ENCODE results near the gene CLDN17.
A peak's percentile ranks its signal among the peaks of the same experiment; 100 is the strongest.

The CLDN17 gene

GRCh38 chr21:30189773-30190172 is 23.2 kb upstream of the CLDN17 start:
- no peak overlapping the region for H3K4me3 ChIP-seq (ENCODE audit: severe bottlenecking)
- ATAC-seq (ENCODE audit: low read depth) (no peak), DNase-seq (ENCODE audit: low spot score) (no peak)
- no peaks in the 10 kb centered on the region for H3K4me1 ChIP-seq (ENCODE audit: insufficient read depth, poor library complexity, severe bottlenecking)
- H3K27me3 ChIP-seq (ENCODE audit: insufficient read depth, poor library complexity, severe bottlenecking) = no peaks in the 10 kb centered on the region
- H3K36me3 ChIP-seq (ENCODE audit: low read depth) = no peaks in the 10 kb centered on the region
- TF ChIP-seq CTCF (IDR thresholded peaks at IDR 0.05; ENCODE audit: poor library complexity, severe bottlenecking) = no peak
- no peak overlapping the region for H3K27ac ChIP-seq (ENCODE audit: poor library complexity, severe bottlenecking)
- no peaks in the 10 kb centered on the region for H3K9me3 ChIP-seq (ENCODE audit: severe bottlenecking)

DNA sequence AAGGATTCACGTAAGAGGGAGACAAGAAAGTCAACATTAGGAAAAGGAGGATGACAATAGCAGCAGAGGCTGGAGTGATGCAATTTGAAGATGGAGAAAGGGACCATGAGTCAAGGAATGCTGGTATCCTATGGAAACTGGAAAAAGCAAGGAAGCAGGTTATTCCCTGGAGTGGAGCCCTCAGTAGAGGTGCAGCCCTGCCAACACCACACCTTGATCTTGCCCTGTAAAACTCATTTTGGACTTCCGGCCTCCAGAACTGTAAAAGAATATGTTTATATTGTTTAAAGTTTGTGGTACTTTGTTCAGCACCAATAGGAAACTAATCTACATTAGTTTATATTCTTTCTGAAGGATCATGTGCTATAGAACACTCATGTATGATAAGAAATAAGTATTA is 19.6 kb upstream of the CLDN17 start:
- Histone ChIP-seq H3K27me3 (ENCODE audit: insufficient read depth, poor library complexity, severe bottlenecking) (no peaks in the 10 kb centered on the region), H3K27ac (ENCODE audit: poor library complexity, severe bottlenecking) (no peak overlapping the region), H3K36me3 (ENCODE audit: low read depth) (no peaks in the 10 kb centered on the region), H3K9me3 (ENCODE audit: severe bottlenecking) (no peaks in the 10 kb centered on the region), H3K4me3 (ENCODE audit: severe bottlenecking) (no peak overlapping the region), H3K4me1 (ENCODE audit: insufficient read depth, poor library complexity, severe bottlenecking) (no peaks in the 10 kb centered on the region)
- no peak for TF ChIP-seq CTCF (IDR thresholded peaks at IDR 0.05; ENCODE audit: poor library complexity, severe bottlenecking)
- ATAC-seq (ENCODE audit: low read depth) (no peak), DNase-seq (ENCODE audit: low spot score) (no peak)

- no peak overlapping the region for H3K4me3 ChIP-seq (ENCODE audit: severe bottlenecking)
- H3K36me3 ChIP-seq (ENCODE audit: low read depth) = no peaks in the 10 kb centered on the region
- peaks cover 20% of the 10 kb centered on the region for H3K4me1 ChIP-seq (ENCODE audit: insufficient read depth, poor library complexity, severe bottlenecking)
- no peak for ATAC-seq (ENCODE audit: low read depth)
- no peak for TF ChIP-seq CTCF (IDR thresholded peaks at IDR 0.05; ENCODE audit: poor library complexity, severe bottlenecking)
- no peak for DNase-seq (ENCODE audit: low spot score)
- no peaks in the 10 kb centered on the region for H3K9me3 ChIP-seq (ENCODE audit: severe bottlenecking)
- H3K27ac ChIP-seq (ENCODE audit: poor library complexity, severe bottlenecking) = no peak overlapping the region
- no peaks in the 10 kb centered on the region for H3K27me3 ChIP-seq (ENCODE audit: insufficient read depth, poor library complexity, severe bottlenecking)
Observed at GRCh38 chr21:30168086-30168485, 1.5 kb upstream of the CLDN17 start.

- no peaks in the 10 kb centered on the region for H3K36me3 ChIP-seq (ENCODE audit: low read depth)
- no peaks in the 10 kb centered on the region for H3K9me3 ChIP-seq (ENCODE audit: severe bottlenecking)
- H3K27ac ChIP-seq (ENCODE audit: poor library complexity, severe bottlenecking) = peak overlapping the region; percentile 79
- H3K27me3 ChIP-seq (ENCODE audit: insufficient read depth, poor library complexity, severe bottlenecking) = no peaks in the 10 kb centered on the region
- no peak for ATAC-seq (ENCODE audit: low read depth)
- H3K4me3 ChIP-seq (ENCODE audit: severe bottlenecking) = no peak overlapping the region
- H3K4me1 ChIP-seq (ENCODE audit: insufficient read depth, poor library complexity, severe bottlenecking) = peaks cover 20% of the 10 kb centered on the region
- TF ChIP-seq CTCF (IDR thresholded peaks at IDR 0.05; ENCODE audit: poor library complexity, severe bottlenecking) = no peak
- no peak for DNase-seq (ENCODE audit: low spot score)
Observed at GRCh38 chr21:30166171-30166570, 434 bp downstream of the CLDN17 start.

- no peak for TF ChIP-seq CTCF (IDR thresholded peaks at IDR 0.05; ENCODE audit: poor library complexity, severe bottlenecking)
Observed at GRCh38 chr21:30164796-30165195, 1.8 kb downstream of the CLDN17 start.

More at GRCh38 chr21:30164796-30165195, 1.8 kb downstream of the CLDN17 start:
- H3K4me1 ChIP-seq (ENCODE audit: insufficient read depth, poor library complexity, severe bottlenecking) = peaks cover 20% of the 10 kb centered on the region
- H3K27ac ChIP-seq (ENCODE audit: poor library complexity, severe bottlenecking) = peak overlapping the region; percentile 79
- H3K4me3 ChIP-seq (ENCODE audit: severe bottlenecking) = no peak overlapping the region
- DNase-seq (ENCODE audit: low spot score) = no peak
- no peaks in the 10 kb centered on the region for H3K36me3 ChIP-seq (ENCODE audit: low read depth)
- peak; percentile 94 for ATAC-seq (ENCODE audit: low read depth)
- no peaks in the 10 kb centered on the region for H3K9me3 ChIP-seq (ENCODE audit: severe bottlenecking)
- no peaks in the 10 kb centered on the region for H3K27me3 ChIP-seq (ENCODE audit: insufficient read depth, poor library complexity, severe bottlenecking)

All from RWPE2 (cell line).